Keratinocyte (primary cell): ENCODE results near the gene USP20. TPM values are rescaled to one million over a fixed set of nuclear protein-coding genes. Genes with fewer than 3 reads are reported as not detected.

Experiments used
- DNase-seq: peaks from one replicate; pipeline ENCODE4 v3.0.0-alpha.2; 2011; ENCODE audit warnings: low read depth, missing footprints, low spot score
- FAIRE-seq: peaks from 2 replicates; lab custom pipeline; 2011; peaks lifted over from hg19 to GRCh38; lab: Jason Lieb, UNC
- H2AFZ ChIP-seq: 2 replicates; pipeline ENCODE4 v1.6.0; 2012; ENCODE audit warnings: low read length, control low read depth, inconsistent platforms; ENCODE audit not compliant: control insufficient read depth
- H3K27ac ChIP-seq: 2 replicates; pipeline ENCODE4 v1.5.1; 2011; ENCODE audit warnings: low read length; ENCODE audit not compliant: control insufficient read depth, insufficient read depth
- H3K27me3 ChIP-seq: 3 replicates; pipeline ENCODE4 v1.6.0; 2011; ENCODE audit warnings: low read length; ENCODE audit not compliant: control insufficient read depth, insufficient read depth; ENCODE audit errors: extremely low read depth
- H3K36me3 ChIP-seq, 2 experiments: 2 replicates in 1 of 2; 3 replicates in 1 of 2; pipeline ENCODE4 v1.5.1; 2011; ENCODE audit warnings: low read length in 2 of 2, mild to moderate bottlenecking in 1 of 2; ENCODE audit not compliant: control insufficient read depth in 2 of 2, insufficient read depth in 2 of 2; ENCODE audit errors: extremely low read depth in 1 of 2
- H3K4me1 ChIP-seq: 3 replicates; pipeline ENCODE4 v1.5.1; 2011; ENCODE audit warnings: low read length; ENCODE audit not compliant: control insufficient read depth, insufficient read depth; ENCODE audit errors: extremely low read depth
- H3K4me2 ChIP-seq: 3 replicates; pipeline ENCODE4 v1.6.0; 2011; ENCODE audit warnings: low read depth, low read length; ENCODE audit not compliant: control insufficient read depth, insufficient read depth; ENCODE audit errors: extremely low read depth
- H3K4me3 ChIP-seq, 3 experiments: fragments of 200-600 bp in 1 of 3; sonication (generic) in 1 of 3; 2 replicates in 2 of 3; 3 replicates in 1 of 3; pipeline ENCODE4 v1.5.1; 2011 to 2016; ENCODE audit warnings: low read length in 3 of 3, mild to moderate bottlenecking in 3 of 3, control low read depth in 2 of 3, inconsistent platforms in 1 of 3, low read depth in 1 of 3, mixed read lengths in 1 of 3, mixed run types in 1 of 3, moderate library complexity in 1 of 3; ENCODE audit not compliant: control insufficient read depth in 2 of 3, insufficient read depth in 2 of 3; ENCODE audit errors: extremely low read depth in 1 of 3
- H3K79me2 ChIP-seq: 2 replicates; pipeline ENCODE4 v1.6.0; 2012; ENCODE audit warnings: low read length; ENCODE audit not compliant: control insufficient read depth, insufficient read depth
- H3K9ac ChIP-seq: 3 replicates; pipeline ENCODE4 v1.6.0; 2011; ENCODE audit warnings: low read length; ENCODE audit not compliant: control insufficient read depth, insufficient read depth; ENCODE audit errors: extremely low read depth
- H3K9me1 ChIP-seq: 3 replicates; pipeline ENCODE4 v1.6.0; 2011; ENCODE audit warnings: low read length; ENCODE audit not compliant: control insufficient read depth, insufficient read depth; ENCODE audit errors: extremely low read depth
- H3K9me3 ChIP-seq: 2 replicates; pipeline ENCODE4 v1.5.1; 2012; ENCODE audit warnings: low read depth, low read length; ENCODE audit not compliant: control insufficient read depth
- H4K20me1 ChIP-seq: 3 replicates; pipeline ENCODE4 v1.6.0; 2011; ENCODE audit warnings: low read length; ENCODE audit not compliant: control insufficient read depth, insufficient read depth; ENCODE audit errors: extremely low read depth
- CTCF ChIP-seq, 3 experiments: IDR thresholded peaks in 1 of 3; conservative IDR thresholded peaks in 1 of 3; optimal IDR thresholded peaks in 1 of 3; 2 replicates in 2 of 3; 3 replicates in 1 of 3; pipeline versions ENCODE3 to v1.5.1; 2011; ENCODE audit warnings: low read length in 3 of 3, mild to moderate bottlenecking in 3 of 3, moderate library complexity in 2 of 3, control low read depth in 1 of 3, inconsistent platforms in 1 of 3; ENCODE audit not compliant: insufficient read depth in 2 of 3; ENCODE audit errors: extremely low read depth in 1 of 3
- EZH2 ChIP-seq: IDR thresholded peaks from one replicate; pipeline ENCODE4 v1.6.1; 2012; ENCODE audit warnings: inconsistent platforms, mild to moderate bottlenecking, low read length, moderate library complexity
- dilution Hi-C: fragments of 300-500 bp; cut with MboI; formaldehyde crosslinking; loops from one replicate; pipeline ENCODE4 v1.7.0; 2020; ENCODE audit warnings: low sequenced_read_pairs; ENCODE audit not compliant: extremely low pct_ligation_motif_present
- polyA plus RNA-seq, 5 experiments: library from polyadenylated mRNA; depleted of rRNA in 3 of 5; stranded (reverse) in 3 of 5; stranded (forward) in 1 of 5; unstranded in 1 of 5; fragments of >200 nt; gene quantifications; 1 replicate in 1 of 5; 2 replicates in 3 of 5; 3 replicates in 1 of 5; pipeline versions ENCODE4 v1.2.1 to v1.2.3, GENCODE V29; 2011 to 2012; ENCODE audit warnings: missing spikeins in 2 of 5, low read depth in 1 of 5, low replicate concordance in 1 of 5

Gene USP20
- polyA plus RNA-seq, 1 donor (not counting 4 experiments of a cell fraction or from before 2014, with no cell fraction given): 6.4 TPM

DNA sequence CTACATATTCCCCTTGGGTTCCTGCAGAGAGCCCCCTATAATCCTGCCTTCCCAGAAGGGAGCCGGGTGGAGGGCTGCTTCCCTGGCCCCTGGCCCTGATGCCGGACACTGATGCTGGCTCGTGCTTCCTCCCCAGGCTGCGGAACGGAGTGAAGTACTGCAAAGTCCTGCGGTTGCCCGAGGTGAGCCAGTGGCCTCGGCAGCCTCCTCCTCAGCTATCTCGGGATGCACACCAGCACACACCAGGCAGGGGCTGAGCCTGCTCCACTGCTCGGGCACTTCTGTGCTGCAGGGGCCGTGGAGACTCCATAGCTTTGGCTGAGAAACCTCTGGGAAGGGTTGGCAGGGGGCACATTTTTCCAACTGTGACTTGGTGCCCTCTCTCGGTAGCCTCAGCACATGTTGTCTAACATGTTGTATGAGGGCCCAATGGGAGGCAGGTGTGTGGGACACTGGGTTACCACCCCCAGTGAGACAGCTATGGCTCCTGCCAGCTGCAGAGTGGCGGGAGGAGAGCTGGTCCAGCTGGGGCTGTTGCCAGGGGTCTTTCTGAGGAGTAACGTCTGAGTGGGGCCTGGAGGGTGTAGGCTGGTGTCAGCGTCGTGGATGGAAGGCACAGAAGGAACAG, 38.4 kb downstream of the USP20 start:
- Histone ChIP-seq H2AFZ (no peak overlapping the region), H3K9ac (no peak overlapping the region), H4K20me1 (no peaks in the 10 kb centered on the region), H3K4me3 (no peak overlapping the region), H3K36me3 (peaks cover 0 to 19% of the 10 kb centered on the region in 2 experiments), H3K4me1 (no peaks in the 10 kb centered on the region), H3K4me2 (no peak overlapping the region), H3K79me2 (no peaks in the 10 kb centered on the region), H3K9me1 (no peaks in the 10 kb centered on the region), H3K27me3 (no peaks in the 10 kb centered on the region), H3K9me3 (no peaks in the 10 kb centered on the region), H3K27ac (no peak overlapping the region)
- TF ChIP-seq EZH2 (no peak), CTCF (optimal IDR thresholded peaks at IDR 0.05 in 1 of 3, IDR thresholded peaks at IDR 0.05 in 1 of 3, conservative IDR thresholded peaks at IDR 0.05 in 1 of 3; ENCODE audit: extremely low read depth in 1 of 3, insufficient read depth in 2 of 3, low read length in 3 of 3) (no peak)
- dilution Hi-C loops: no loop called here
- no peak for DNase-seq
- no peak for FAIRE-seq

- H3K27me3 ChIP-seq: no peaks in the 10 kb centered on the region
- TF ChIP-seq CTCF (optimal IDR thresholded peaks at IDR 0.05 in 1 of 3, IDR thresholded peaks at IDR 0.05 in 1 of 3, conservative IDR thresholded peaks at IDR 0.05 in 1 of 3; ENCODE audit: extremely low read depth in 1 of 3, insufficient read depth in 2 of 3, low read length in 3 of 3) (no peak), EZH2 (no peak)
- H3K9me3 ChIP-seq: no peaks in the 10 kb centered on the region
- FAIRE-seq (no peak), DNase-seq (no peak)
- H3K27ac ChIP-seq: no peak overlapping the region
- dilution Hi-C loops: no loop called here
- peaks cover 0 to 22% of the 10 kb centered on the region in 2 experiments for H3K36me3 ChIP-seq
- no peaks in the 10 kb centered on the region for H3K9me1 ChIP-seq
- no peak overlapping the region for H3K4me3 ChIP-seq
- no peak overlapping the region for H3K4me2 ChIP-seq
- H2AFZ ChIP-seq: no peak overlapping the region
- no peaks in the 10 kb centered on the region for H3K4me1 ChIP-seq
- no peak overlapping the region for H3K9ac ChIP-seq
- no peaks in the 10 kb centered on the region for H3K79me2 ChIP-seq
- no peaks in the 10 kb centered on the region for H4K20me1 ChIP-seq
These were observed 39.2 kb downstream of the USP20 start for GRCh38 chr9:129874261-129875101.
